Tibial nerve (tissue), 4 donors: Measurements from ENCODE around the gene SERTAD1. TPM values are rescaled to one million over a fixed set of nuclear protein-coding genes. Genes with fewer than 3 reads are reported as not detected.

Experiments used
- DNase-seq, 2 donors: peaks; one replicate each; pipeline ENCODE4 v3.0.0-alpha.2; 2019; ENCODE audit warnings: low spot score in 2 of 2
- H3K27ac ChIP-seq, 4 donors: fragments of 200-600 bp; sonication (generic) in 3 of 4; one replicate each; pipeline ENCODE4 v1.5.1; 2017 to 2019; ENCODE audit warnings: mild to moderate bottlenecking in 1 of 4
- H3K27me3 ChIP-seq, 2 donors: fragments of 200-600 bp; sonication (generic) in 1 of 2; one replicate each; pipeline versions ENCODE4 v1.5.1 to v1.6.0; 2017 to 2019
- H3K36me3 ChIP-seq, 3 donors: fragments of 200-600 bp; sonication (generic); one replicate each; pipeline ENCODE4 v1.5.1; 2018 to 2019
- H3K4me1 ChIP-seq, 4 donors: fragments of 200-600 bp; sonication (generic) in 3 of 4; one replicate each; pipeline ENCODE4 v1.5.1; 2017 to 2019
- H3K4me3 ChIP-seq, 4 donors: fragments of 200-600 bp; sonication (generic) in 3 of 4; one replicate each; pipeline ENCODE4 v1.5.1; 2017 to 2019; ENCODE audit warnings: mild to moderate bottlenecking in 1 of 4, moderate library complexity in 1 of 4
- H3K9me3 ChIP-seq, 4 donors: fragments of 200-600 bp; sonication (generic) in 3 of 4; one replicate each; pipeline ENCODE4 v1.5.1; 2017 to 2019
- EP300 ChIP-seq, 2 donors: sonication (generic); formaldehyde crosslinking; IDR thresholded peaks; one replicate each; pipeline ENCODE4 v1.6.1; 2017; ENCODE audit warnings: antibody characterized with exemption in 2 of 2, mild to moderate bottlenecking in 1 of 2
- POLR2A ChIP-seq, 2 donors: fragments of 450-650 bp; IDR thresholded peaks; one replicate each; pipeline ENCODE4 v1.6.1; 2017; ENCODE audit warnings: antibody characterized with exemption in 2 of 2, mild to moderate bottlenecking in 2 of 2, moderate library complexity in 2 of 2
- WGBS, 2 donors: methylation state at CpG; one replicate each; pipeline ENCODE4 v1.1.5; 2018; 5-methylcytosine and 5-hydroxymethylcytosine counted together
- total RNA-seq, 4 donors: library from RNA; depleted of rRNA; stranded (reverse); fragments of >200 nt; gene quantifications; one replicate each; pipeline ENCODE4 v1.1.0, GENCODE V29; 2016
- TF ChIP-seq, protein P1 (sequence below), 5 experiments: fragments of 200-600 bp in 3 of 5; fragments of 450-650 bp in 2 of 5; sonication (generic) in 3 of 5; IDR thresholded peaks; one replicate each; pipeline ENCODE4 v1.5.1; 2016 to 2019; ENCODE audit warnings: antibody characterized with exemption in 5 of 5, mild to moderate bottlenecking in 3 of 5, moderate library complexity in 2 of 5

The SERTAD1 gene
- total RNA-seq, 4 donors from 2014 or later: 18.9 to 22.2 (median 20.4) TPM

DNA sequence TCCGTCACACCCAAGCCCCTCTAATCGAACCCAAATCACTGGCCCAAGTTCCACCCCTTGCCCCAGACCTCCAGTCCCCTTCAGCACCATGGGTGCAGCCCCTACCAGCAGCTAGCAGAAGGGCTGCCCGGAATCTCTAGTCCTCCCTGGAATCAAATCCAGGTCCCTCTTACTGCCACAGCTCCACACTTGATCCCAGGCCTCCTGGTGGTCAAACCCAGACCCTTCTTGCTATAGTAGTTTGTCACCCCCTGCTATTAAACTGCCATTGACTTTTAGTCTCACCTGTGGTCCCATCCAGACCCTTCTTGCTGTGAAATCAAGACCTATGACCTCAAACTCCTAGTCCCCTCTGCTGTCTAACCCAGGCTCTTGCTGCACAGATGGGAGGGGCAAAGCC, 44.5 kb downstream of the SERTAD1 start:
- Histone ChIP-seq H3K4me1 (peaks cover 0 to 4% (median 0%) of the 10 kb centered on the region in 4 donors), H3K9me3 (no peaks in the 10 kb centered on the region), H3K36me3 (peaks cover 0 to 51% (median 0%) of the 10 kb centered on the region in 3 donors), H3K27me3 (no peaks in the 10 kb centered on the region), H3K27ac (no peak overlapping the region), H3K4me3 (no peak overlapping the region)
- TF ChIP-seq, protein P1, sequence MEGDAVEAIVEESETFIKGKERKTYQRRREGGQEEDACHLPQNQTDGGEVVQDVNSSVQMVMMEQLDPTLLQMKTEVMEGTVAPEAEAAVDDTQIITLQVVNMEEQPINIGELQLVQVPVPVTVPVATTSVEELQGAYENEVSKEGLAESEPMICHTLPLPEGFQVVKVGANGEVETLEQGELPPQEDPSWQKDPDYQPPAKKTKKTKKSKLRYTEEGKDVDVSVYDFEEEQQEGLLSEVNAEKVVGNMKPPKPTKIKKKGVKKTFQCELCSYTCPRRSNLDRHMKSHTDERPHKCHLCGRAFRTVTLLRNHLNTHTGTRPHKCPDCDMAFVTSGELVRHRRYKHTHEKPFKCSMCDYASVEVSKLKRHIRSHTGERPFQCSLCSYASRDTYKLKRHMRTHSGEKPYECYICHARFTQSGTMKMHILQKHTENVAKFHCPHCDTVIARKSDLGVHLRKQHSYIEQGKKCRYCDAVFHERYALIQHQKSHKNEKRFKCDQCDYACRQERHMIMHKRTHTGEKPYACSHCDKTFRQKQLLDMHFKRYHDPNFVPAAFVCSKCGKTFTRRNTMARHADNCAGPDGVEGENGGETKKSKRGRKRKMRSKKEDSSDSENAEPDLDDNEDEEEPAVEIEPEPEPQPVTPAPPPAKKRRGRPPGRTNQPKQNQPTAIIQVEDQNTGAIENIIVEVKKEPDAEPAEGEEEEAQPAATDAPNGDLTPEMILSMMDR (IDR thresholded peaks at IDR 0.05): no peak
- TF ChIP-seq POLR2A (IDR thresholded peaks at IDR 0.05): no peak
- no peak for TF ChIP-seq EP300 (IDR thresholded peaks at IDR 0.05)
- DNase-seq: no peak
- WGBS, 2 donors: 90 to 95% methylated on average over 3 of the region's 3 CpGs

GRCh38 chr19:40380199-40381037, 45.4 kb downstream of the SERTAD1 start:
- WGBS, 2 donors: 86 to 87% methylated on average over 35 to 36 of the region's 37 CpGs
- Histone ChIP-seq H3K9me3 (no peaks in the 10 kb centered on the region), H3K27ac (no peak overlapping the region), H3K36me3 (peaks cover 0 to 60% (median 0%) of the 10 kb centered on the region in 3 donors), H3K27me3 (no peaks in the 10 kb centered on the region), H3K4me3 (no peak overlapping the region), H3K4me1 (peaks cover 0 to 4% (median 0%) of the 10 kb centered on the region in 4 donors)
- no peak for DNase-seq
- TF ChIP-seq, protein P1 (IDR thresholded peaks at IDR 0.05): no peak
- TF ChIP-seq EP300 (IDR thresholded peaks at IDR 0.05) (no peak), POLR2A (IDR thresholded peaks at IDR 0.05) (no peak)

DNA sequence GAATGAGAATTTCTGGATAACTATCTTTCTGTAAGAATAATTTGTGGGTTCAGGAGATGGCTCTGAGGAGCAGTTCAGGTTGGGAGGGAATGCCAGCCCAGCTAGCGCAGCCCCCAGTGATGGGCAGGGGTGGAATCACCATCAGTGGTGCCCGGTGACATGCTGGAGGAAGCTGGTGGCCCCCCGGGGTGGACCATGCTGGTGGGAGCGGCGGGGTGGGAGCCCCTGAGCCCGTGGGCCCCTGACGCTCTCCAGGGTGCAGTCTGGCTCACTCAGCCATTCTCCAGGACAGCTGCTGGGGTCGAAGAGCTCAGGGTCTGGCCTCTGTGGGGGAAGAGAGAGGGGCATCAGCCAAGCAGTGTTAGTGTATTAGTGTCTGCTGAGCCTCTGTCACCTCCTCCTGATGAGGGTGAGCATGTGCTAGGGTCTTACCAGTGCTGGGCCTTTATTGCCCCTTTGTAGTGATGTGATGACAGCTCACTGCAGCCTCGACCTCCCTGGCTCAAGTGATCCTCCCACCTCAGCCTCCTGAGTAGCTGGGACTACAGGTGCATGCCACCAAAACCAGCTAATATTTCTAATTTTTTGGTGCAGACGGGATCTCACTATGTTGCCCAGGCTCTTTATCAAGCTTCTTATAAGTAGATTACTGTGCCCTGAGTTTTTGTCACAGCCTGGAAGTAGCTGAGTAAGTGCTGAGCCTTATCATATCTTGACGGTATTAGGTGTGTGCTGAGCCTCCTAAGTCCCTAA, 46.2 kb downstream of the SERTAD1 start:
- Histone ChIP-seq H3K27me3 (no peaks in the 10 kb centered on the region), H3K4me3 (no peak overlapping the region), H3K9me3 (no peaks in the 10 kb centered on the region), H3K27ac (no peak overlapping the region), H3K36me3 (peaks cover 0 to 68% (median 0%) of the 10 kb centered on the region in 3 donors), H3K4me1 (peaks cover 0 to 4% (median 0%) of the 10 kb centered on the region in 4 donors)
- no peak for DNase-seq
- no peak for TF ChIP-seq POLR2A (IDR thresholded peaks at IDR 0.05)
- TF ChIP-seq, protein P1 (IDR thresholded peaks at IDR 0.05): no peak
- no peak for TF ChIP-seq EP300 (IDR thresholded peaks at IDR 0.05)
- WGBS, 2 donors: 80 to 81% methylated on average over 11 of the region's 11 CpGs

- Histone ChIP-seq H3K9me3 (no peaks in the 10 kb centered on the region), H3K27me3 (no peaks in the 10 kb centered on the region), H3K4me1 (peaks cover 0 to 4% (median 0%) of the 10 kb centered on the region in 4 donors), H3K36me3 (peaks cover 0 to 79% (median 0%) of the 10 kb centered on the region in 3 donors), H3K4me3 (no peak overlapping the region), H3K27ac (no peak overlapping the region)
- no peak for DNase-seq
- TF ChIP-seq, protein P1 (IDR thresholded peaks at IDR 0.05): no peak
- TF ChIP-seq EP300 (IDR thresholded peaks at IDR 0.05): no peak
- TF ChIP-seq POLR2A (IDR thresholded peaks at IDR 0.05): no peak
- WGBS, 2 donors: 75 to 100% methylated on average over 1 to 2 of the region's 2 CpGs
These were observed 47.3 kb downstream of the SERTAD1 start for GRCh38 chr19:40378509-40378908.
